Measurements from ENCODE around the gene ZDHHC14. TPM values are rescaled to one million over a fixed set of nuclear protein-coding genes. Genes with fewer than 3 reads are reported as not detected.

ZDHHC14 gene
- total RNA-seq, 1 experiment from 2014 or later, result 1.7 TPM

GRCh38 chr6:157525292-157525889 lies 144.4 kb downstream of the ZDHHC14 start:
- Histone ChIP-seq H2BK15ac (ENCODE audit: low read depth, low read length) (no peak overlapping the region), H4K91ac (ENCODE audit: insufficient read length, low read depth, low read length) (no peak overlapping the region), H2BK5ac (ENCODE audit: insufficient read length, low read length) (no peak overlapping the region), H3K18ac (ENCODE audit: insufficient read length, low read depth, low read length) (no peak overlapping the region), H4K5ac (ENCODE audit: insufficient read length, low read depth, low read length) (no peak overlapping the region), H3T11ph (ENCODE audit: low read length) (no peak overlapping the region), H4K8ac (replicated peaks; ENCODE audit: insufficient read length, low read depth, low read length) (no peak overlapping the region), H3K23me2 (ENCODE audit: insufficient read length, low read depth, low read length, poor library complexity, severe bottlenecking) (no peaks in the 10 kb centered on the region), H3K27ac (ENCODE audit: insufficient read length, low read depth, low read length) (no peak overlapping the region), H2BK120ac (ENCODE audit: low read depth, low read length, poor library complexity, severe bottlenecking) (no peak overlapping the region), H2BK12ac (ENCODE audit: insufficient read length, low read depth, low read length) (no peak overlapping the region), H3K14ac (ENCODE audit: insufficient read depth, low read length) (no peak overlapping the region), H3K56ac (ENCODE audit: insufficient read length, low read depth, low read length) (no peak overlapping the region), H3K23ac (ENCODE audit: insufficient read length, low read depth, low read length) (no peak overlapping the region), H3K4me2 (ENCODE audit: insufficient read depth, insufficient read length, low read length) (no peak overlapping the region), H3K9ac (ENCODE audit: extremely low read depth, insufficient read length, low read length) (no peak overlapping the region), H2BK20ac (ENCODE audit: low read depth, low read length, poor library complexity, severe bottlenecking) (no peak overlapping the region), H3K27me3 (ENCODE audit: insufficient read depth, low read length) (no peaks in the 10 kb centered on the region), H3K9me3 (ENCODE audit: control insufficient read depth, low read depth, low read length) (no peaks in the 10 kb centered on the region), H3K4me1 (ENCODE audit: insufficient read depth, low read length) (no peaks in the 10 kb centered on the region), H4K20me1 (ENCODE audit: control insufficient read depth, insufficient read depth, insufficient read length) (no peaks in the 10 kb centered on the region), H2AFZ (ENCODE audit: low read length) (no peak overlapping the region), H3K4ac (ENCODE audit: low read depth, low read length) (no peak overlapping the region), H3K79me2 (ENCODE audit: insufficient read depth, low read length) (no peaks in the 10 kb centered on the region), H3K79me1 (ENCODE audit: insufficient read depth, low read depth, low read length, poor library complexity, severe bottlenecking) (no peaks in the 10 kb centered on the region), H2AK5ac (ENCODE audit: insufficient read length, low read length) (no peak overlapping the region)
- Mint-ChIP-seq H3K4me1 (peaks cover 4 to 6% of the 10 kb centered on the region in 2 experiments), H3K27me3 (ENCODE audit: low read depth) (no peaks in the 10 kb centered on the region; the same call in 1 of the 2 replicates), H3K36me3 (ENCODE audit: insufficient read depth in 1 of 3, low read depth in 3 of 3) (no peaks in the 10 kb centered on the region), H3K27ac (no peak overlapping the region), H3K9me3 (peaks cover 0 to 4% of the 10 kb centered on the region in 2 experiments; a peak in 2 of 5 replicates), H3K4me3 (no peak overlapping the region)
- WGBS (ENCODE audit: extremely low coverage, insufficient read length, low lambda C conversion rate), result no CpG with 5 or more reads among the region's 7 CpGs
- no peak for TF ChIP-seq CTCF (conservative IDR thresholded peaks at IDR 0.05)
- DNase-seq, result no peak

Data from H9 (cell line).